ENCODE measurements around the gene FAM114A2.

- TF ChIP-seq CTCF (IDR thresholded peaks at IDR 0.05) = no peak
- no peak for TF ChIP-seq POLR2A (IDR thresholded peaks at IDR 0.05)
- TF ChIP-seq POLR2AphosphoS5 (IDR thresholded peaks at IDR 0.05) = no peak
Observed at GRCh38 chr5:153988510-153988909, 50.2 kb downstream of the FAM114A2 start.

Data from upper lobe of left lung (tissue), 4 donors.